Mesothelial cell of epicardium (in vitro differentiated cells): ENCODE measurements around the gene RAB19. TPM values are rescaled to one million over a fixed set of nuclear protein-coding genes. Genes with fewer than 3 reads are reported as not detected.
"Not testable (repeated sequence)": the region's sequence is repeated elsewhere in the genome, so short reads cannot be mapped to it uniquely, and the experiment has no call there.

ENCODE experiments used
- DNase-seq, 2 experiments: peaks; one replicate each; pipeline ENCODE4 v3.0.0; 2021; ENCODE audit warnings: low spot score in 2 of 2; ENCODE audit not compliant: unreplicated experiment in 2 of 2
- H3K27ac Mint-ChIP-seq: 2 replicates; pipeline ENCODE4 v1.8.0; 2021; ENCODE audit warnings: mixed read lengths
- H3K27me3 Mint-ChIP-seq: 2 replicates; pipeline ENCODE4 v1.8.0; 2021; ENCODE audit warnings: low read depth, mixed read lengths
- H3K36me3 Mint-ChIP-seq: 2 replicates; pipeline ENCODE4 v1.8.0; 2021; ENCODE audit warnings: mixed read lengths
- H3K4me1 Mint-ChIP-seq: 2 replicates; pipeline ENCODE4 v1.8.0; 2021; ENCODE audit warnings: mixed read lengths
- H3K4me3 Mint-ChIP-seq: 2 replicates; pipeline ENCODE4 v1.8.0; 2021; ENCODE audit warnings: mild to moderate bottlenecking, moderate library complexity, mixed read lengths
- H3K9me3 Mint-ChIP-seq: 2 replicates; pipeline ENCODE4 v1.8.0; 2021; ENCODE audit warnings: mixed read lengths
- total RNA-seq: library from RNA; stranded (reverse); gene quantifications from 3 replicates; pipeline ENCODE4 v1.2.1, GENCODE V29; 2021
- TF ChIP-seq, protein P1 (sequence below): fragments of 200-600 bp; sonication (generic); IDR thresholded peaks from one replicate; pipeline ENCODE4 v1.5.0; 2021; ENCODE audit warnings: antibody characterized with exemption; ENCODE audit not compliant: unreplicated experiment

Gene RAB19
- total RNA-seq, 1 donor from 2014 or later: 2.7 TPM

DNA sequence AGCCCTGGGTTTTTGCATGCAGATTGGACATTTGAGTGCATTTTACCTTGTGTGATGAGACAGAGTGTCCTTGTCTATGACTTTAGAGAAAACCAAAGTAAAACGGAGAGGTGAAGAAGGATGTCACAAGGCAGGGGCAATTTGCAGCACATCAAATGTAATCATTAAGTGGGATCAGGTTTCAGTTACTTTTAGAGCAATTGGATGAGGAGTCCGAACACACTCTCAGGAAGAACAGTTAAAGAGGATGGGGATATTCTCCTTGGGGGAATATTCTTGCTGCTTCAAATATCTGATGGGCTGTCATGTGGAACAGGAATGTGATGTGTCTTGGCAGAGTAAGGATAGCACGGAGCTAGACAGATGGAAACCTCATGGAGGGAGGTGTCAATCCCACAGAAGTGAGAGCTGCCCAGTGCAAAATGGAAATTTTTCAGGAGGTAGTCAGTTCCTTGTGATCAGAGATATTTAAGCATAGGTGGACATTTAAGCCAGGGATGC, 757 bp downstream of the RAB19 start:
- Mint-ChIP-seq H3K4me3 (peak overlapping the region; percentile 80), H3K27me3 (no peaks in the 10 kb centered on the region)

DNA sequence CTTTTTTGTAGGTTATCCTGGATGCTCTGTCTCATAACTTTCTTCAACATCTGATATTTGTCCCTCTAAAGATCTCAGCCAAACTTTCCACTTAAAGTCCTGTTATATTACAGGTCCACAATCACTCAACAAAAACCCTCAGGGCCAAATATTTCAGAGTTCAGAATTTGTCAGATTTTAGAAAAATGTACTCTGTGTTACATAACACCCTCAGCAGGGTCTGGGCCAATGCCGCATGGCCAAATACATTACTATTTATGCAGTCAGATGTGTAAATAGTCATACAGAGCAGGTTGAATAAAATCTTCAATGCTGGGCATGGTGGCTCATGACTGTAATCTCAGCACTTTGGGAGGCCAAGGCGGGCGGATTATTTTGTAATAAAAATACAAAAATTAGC, 11.5 kb downstream of the RAB19 start:
- no peaks in the 10 kb centered on the region for H3K9me3 Mint-ChIP-seq
- TF ChIP-seq, protein P1, sequence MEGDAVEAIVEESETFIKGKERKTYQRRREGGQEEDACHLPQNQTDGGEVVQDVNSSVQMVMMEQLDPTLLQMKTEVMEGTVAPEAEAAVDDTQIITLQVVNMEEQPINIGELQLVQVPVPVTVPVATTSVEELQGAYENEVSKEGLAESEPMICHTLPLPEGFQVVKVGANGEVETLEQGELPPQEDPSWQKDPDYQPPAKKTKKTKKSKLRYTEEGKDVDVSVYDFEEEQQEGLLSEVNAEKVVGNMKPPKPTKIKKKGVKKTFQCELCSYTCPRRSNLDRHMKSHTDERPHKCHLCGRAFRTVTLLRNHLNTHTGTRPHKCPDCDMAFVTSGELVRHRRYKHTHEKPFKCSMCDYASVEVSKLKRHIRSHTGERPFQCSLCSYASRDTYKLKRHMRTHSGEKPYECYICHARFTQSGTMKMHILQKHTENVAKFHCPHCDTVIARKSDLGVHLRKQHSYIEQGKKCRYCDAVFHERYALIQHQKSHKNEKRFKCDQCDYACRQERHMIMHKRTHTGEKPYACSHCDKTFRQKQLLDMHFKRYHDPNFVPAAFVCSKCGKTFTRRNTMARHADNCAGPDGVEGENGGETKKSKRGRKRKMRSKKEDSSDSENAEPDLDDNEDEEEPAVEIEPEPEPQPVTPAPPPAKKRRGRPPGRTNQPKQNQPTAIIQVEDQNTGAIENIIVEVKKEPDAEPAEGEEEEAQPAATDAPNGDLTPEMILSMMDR: no peak
- H3K27ac Mint-ChIP-seq: no peak overlapping the region
- H3K27me3 Mint-ChIP-seq: no peaks in the 10 kb centered on the region
- no peak overlapping the region for H3K4me3 Mint-ChIP-seq
- no peaks in the 10 kb centered on the region for H3K36me3 Mint-ChIP-seq
- peaks cover 15% of the 10 kb centered on the region for H3K4me1 Mint-ChIP-seq
- no peak for DNase-seq

More for the DNA sequence above, 757 bp downstream of the RAB19 start:
- H3K4me1 Mint-ChIP-seq: peaks cover 14% of the 10 kb centered on the region
- peaks cover 5% of the 10 kb centered on the region for H3K36me3 Mint-ChIP-seq
- peaks cover 5% of the 10 kb centered on the region for H3K9me3 Mint-ChIP-seq
- no peak for DNase-seq
- peak overlapping the region; percentile 2 for H3K27ac Mint-ChIP-seq
- TF ChIP-seq, protein P1: no peak

DNA sequence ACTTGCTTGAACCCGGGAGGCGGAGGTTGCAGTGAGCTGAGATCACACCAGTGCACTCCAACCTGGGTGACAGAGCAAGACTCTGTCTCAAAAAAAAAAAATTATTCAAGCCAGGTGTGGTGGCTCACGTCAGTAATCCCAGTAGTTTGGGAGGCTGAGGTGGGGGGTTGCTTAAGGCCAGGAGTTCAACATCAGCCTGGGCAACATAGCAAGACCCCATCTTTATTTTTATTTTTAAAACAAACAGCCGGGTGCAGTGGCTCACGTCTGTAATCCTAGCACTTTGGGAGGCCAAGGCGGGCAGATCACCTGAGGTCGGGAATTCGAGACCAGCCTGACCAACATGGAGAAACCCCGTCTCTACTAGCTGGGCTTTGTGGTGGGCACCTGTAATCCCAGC, 12.0 kb downstream of the RAB19 start:
- H3K4me1 Mint-ChIP-seq: peaks cover 15% of the 10 kb centered on the region
- not testable (repeated sequence) for DNase-seq, H3K27me3 Mint-ChIP-seq, H3K4me3 Mint-ChIP-seq, H3K36me3 Mint-ChIP-seq, H3K9me3 Mint-ChIP-seq, H3K27ac Mint-ChIP-seq

- Mint-ChIP-seq H3K36me3 (no peaks in the 10 kb centered on the region), H3K27ac (no peak overlapping the region), H3K27me3 (no peaks in the 10 kb centered on the region), H3K9me3 (no peaks in the 10 kb centered on the region), H3K4me1 (peaks cover 15% of the 10 kb centered on the region), H3K4me3 (no peak overlapping the region)
- DNase-seq: no peak
- TF ChIP-seq, protein P1: no peak
Observed at GRCh38 chr7:140416560-140416959, 12.7 kb downstream of the RAB19 start.

GRCh38 chr7:140417456-140418155, 13.7 kb downstream of the RAB19 start:
- H3K36me3 Mint-ChIP-seq: no peaks in the 10 kb centered on the region
- H3K4me3 Mint-ChIP-seq: no peak overlapping the region
- DNase-seq: no peak
- H3K9me3 Mint-ChIP-seq: no peaks in the 10 kb centered on the region
- TF ChIP-seq, protein P1: no peak
- H3K27me3 Mint-ChIP-seq: no peaks in the 10 kb centered on the region
- peaks cover 15% of the 10 kb centered on the region for H3K4me1 Mint-ChIP-seq
- H3K27ac Mint-ChIP-seq: no peak overlapping the region

DNA sequence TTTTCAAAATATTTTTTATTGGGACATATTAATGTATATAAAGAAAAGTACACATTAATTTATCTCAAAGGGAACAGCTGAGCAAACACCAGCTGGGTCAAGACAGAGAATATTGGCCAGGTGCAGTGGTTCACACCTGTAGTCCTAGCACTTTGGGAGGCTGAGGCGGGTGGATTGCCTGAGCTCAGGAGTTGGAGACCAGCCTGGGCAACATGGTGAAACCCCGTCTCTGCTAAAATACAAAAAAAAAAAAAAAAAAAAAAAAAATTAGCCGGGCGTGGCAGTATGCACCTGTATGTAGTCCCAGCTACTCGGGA, 14.3 kb downstream of the RAB19 start:
- H3K27me3 Mint-ChIP-seq, H3K27ac Mint-ChIP-seq, H3K4me3 Mint-ChIP-seq, H3K36me3 Mint-ChIP-seq, DNase-seq, H3K9me3 Mint-ChIP-seq: not testable (repeated sequence)
- H3K4me1 Mint-ChIP-seq: peaks cover 15% of the 10 kb centered on the region

DNA sequence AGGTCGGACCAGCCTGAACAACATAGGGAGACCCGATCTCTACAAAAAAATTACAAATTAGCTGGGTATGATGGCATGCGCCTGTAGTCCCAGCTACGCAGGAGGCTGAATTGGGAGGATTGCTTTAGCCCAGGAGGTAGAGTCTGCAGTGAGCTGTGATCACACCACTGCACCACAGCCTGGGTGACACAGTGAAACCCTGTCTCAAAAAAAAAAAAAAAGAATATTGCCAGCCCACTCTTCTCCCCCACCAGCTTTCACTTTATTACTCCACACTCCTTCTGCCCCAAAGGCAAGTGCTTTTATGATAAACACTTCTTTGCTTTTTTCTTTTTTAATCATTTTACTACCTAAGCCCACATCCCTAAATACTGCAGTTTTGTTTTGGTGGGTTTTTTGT, 14.8 kb downstream of the RAB19 start:
- Mint-ChIP-seq H3K9me3 (no peaks in the 10 kb centered on the region), H3K27ac (no peak overlapping the region), H3K4me1 (peaks cover 15% of the 10 kb centered on the region), H3K4me3 (no peak overlapping the region), H3K27me3 (no peaks in the 10 kb centered on the region), H3K36me3 (no peaks in the 10 kb centered on the region)
- DNase-seq: no peak
- TF ChIP-seq, protein P1: no peak
